ENCODE results near the gene MCU. TPM values are rescaled to one million over a fixed set of nuclear protein-coding genes. Genes with fewer than 3 reads are reported as not detected.
"Not testable (repeated sequence)": the region's sequence is repeated elsewhere in the genome, so short reads cannot be mapped to it uniquely, and the experiment has no call there.

MCU gene
- total RNA-seq: 10 to 100 TPM; 13.1 to 15.6 (median 14.1) TPM
- 17.8 TPM for total RNA-seq (2013)

GRCh38 chr10:72691863-72692743 is at the start of gene MCU:
Gene MCU (plus strand): TSS chr10:72692143. CDS start chr10:72692152, 9 bp downstream.
- Mint-ChIP-seq H3K9me3 (no peaks in the 10 kb centered on the region), H3K27ac (peak within 1 kb of the TSS; percentile 66 to 80), H3K4me3 (peak within 1 kb of the TSS; percentile 86), H3K27me3 (ENCODE audit: low read depth in 2 of 2) (peaks cover 0 to 10% of the 10 kb centered on the region in 2 donors), H3K4me1 (peaks cover 26 to 28% of the 10 kb centered on the region in 2 donors), H3K36me3 (no peaks in the 10 kb centered on the region)
- Histone ChIP-seq H3K9me3 (ENCODE audit: control insufficient read depth, insufficient read depth, low read length) (no peaks in the 10 kb centered on the region), H3K4me3 (ENCODE audit: low read length) (peak within 1 kb of the TSS; percentile 90), H3K27me3 (ENCODE audit: control insufficient read depth, insufficient read depth, low read length) (no peaks in the 10 kb centered on the region), H3K4me1 (ENCODE audit: control insufficient read depth, insufficient read depth, low read length) (peaks cover 7% of the 10 kb centered on the region), H3K27ac (ENCODE audit: low read length) (peak within 1 kb of the TSS; percentile 66), H3K36me3 (ENCODE audit: control insufficient read depth, insufficient read depth, low read length) (no peaks in the 10 kb centered on the region)
- under 1% methylated on average over 83 of the region's 83 CpGs for WGBS (ENCODE audit: insufficient coverage)
- TF ChIP-seq, protein P1, sequence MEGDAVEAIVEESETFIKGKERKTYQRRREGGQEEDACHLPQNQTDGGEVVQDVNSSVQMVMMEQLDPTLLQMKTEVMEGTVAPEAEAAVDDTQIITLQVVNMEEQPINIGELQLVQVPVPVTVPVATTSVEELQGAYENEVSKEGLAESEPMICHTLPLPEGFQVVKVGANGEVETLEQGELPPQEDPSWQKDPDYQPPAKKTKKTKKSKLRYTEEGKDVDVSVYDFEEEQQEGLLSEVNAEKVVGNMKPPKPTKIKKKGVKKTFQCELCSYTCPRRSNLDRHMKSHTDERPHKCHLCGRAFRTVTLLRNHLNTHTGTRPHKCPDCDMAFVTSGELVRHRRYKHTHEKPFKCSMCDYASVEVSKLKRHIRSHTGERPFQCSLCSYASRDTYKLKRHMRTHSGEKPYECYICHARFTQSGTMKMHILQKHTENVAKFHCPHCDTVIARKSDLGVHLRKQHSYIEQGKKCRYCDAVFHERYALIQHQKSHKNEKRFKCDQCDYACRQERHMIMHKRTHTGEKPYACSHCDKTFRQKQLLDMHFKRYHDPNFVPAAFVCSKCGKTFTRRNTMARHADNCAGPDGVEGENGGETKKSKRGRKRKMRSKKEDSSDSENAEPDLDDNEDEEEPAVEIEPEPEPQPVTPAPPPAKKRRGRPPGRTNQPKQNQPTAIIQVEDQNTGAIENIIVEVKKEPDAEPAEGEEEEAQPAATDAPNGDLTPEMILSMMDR (IDR thresholded peaks at IDR 0.05): no peak
- ATAC-seq (peak; percentile 97 to 99 (median 97)), DNase-seq (peak; percentile 86 to 96)
- intact Hi-C loops (cut with micrococcal nuclease): loop anchor here (2.0 kb wide), 1 partner anchor 327 kb away; no protein-coding TSS in a partner anchor

DNA sequence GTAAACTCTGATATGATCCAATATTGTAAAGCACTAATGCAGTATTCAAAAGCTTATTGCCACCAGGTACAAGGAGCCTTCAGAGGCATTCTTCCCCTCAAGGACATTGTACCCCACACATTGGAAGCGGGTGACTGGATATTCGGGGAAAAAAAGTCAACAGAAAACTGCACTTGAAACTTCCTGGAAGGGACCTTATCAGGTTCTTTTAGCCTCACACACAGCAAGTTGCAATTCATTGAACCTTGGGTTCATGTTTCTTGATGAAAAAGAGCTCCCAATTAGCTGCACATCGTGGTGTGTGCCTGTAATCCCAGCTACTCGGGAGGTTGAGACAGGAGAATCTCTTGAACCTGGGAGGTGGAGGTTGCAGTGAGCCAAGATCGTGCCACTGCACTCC is 49.6 kb upstream of the MCU start:
- Histone ChIP-seq H3K4me3 (ENCODE audit: low read length) (no peak overlapping the region), H3K36me3 (ENCODE audit: control insufficient read depth, insufficient read depth, low read length) (no peaks in the 10 kb centered on the region), H3K27ac (ENCODE audit: low read length) (no peak overlapping the region), H3K4me1 (ENCODE audit: control insufficient read depth, insufficient read depth, low read length) (no peaks in the 10 kb centered on the region), H3K9me3 (ENCODE audit: control insufficient read depth, insufficient read depth, low read length) (no peaks in the 10 kb centered on the region), H3K27me3 (ENCODE audit: control insufficient read depth, insufficient read depth, low read length) (no peaks in the 10 kb centered on the region)
- no peaks in the 10 kb centered on the region for H3K36me3 Mint-ChIP-seq
- ATAC-seq (no peak), DNase-seq (no peak)
- WGBS (ENCODE audit: insufficient coverage): 85% methylated on average over 4 of the region's 5 CpGs
- TF ChIP-seq, protein P1 (IDR thresholded peaks at IDR 0.05): no peak
- no peak overlapping the region for H3K4me3 Mint-ChIP-seq
- peaks cover 0 to 3% of the 10 kb centered on the region in 2 donors for H3K4me1 Mint-ChIP-seq
- no peak overlapping the region for H3K27ac Mint-ChIP-seq
- no peaks in the 10 kb centered on the region for H3K9me3 Mint-ChIP-seq
- H3K27me3 Mint-ChIP-seq (ENCODE audit: low read depth in 2 of 2): peaks cover 1 to 3% of the 10 kb centered on the region in 2 donors
- intact Hi-C loops (cut with micrococcal nuclease): no loop called here

GRCh38 chr10:72645263-72645858 is 46.6 kb upstream of the MCU start:
- H3K36me3 ChIP-seq (ENCODE audit: control insufficient read depth, insufficient read depth, low read length): no peaks in the 10 kb centered on the region
- Mint-ChIP-seq H3K4me3 (no peak overlapping the region), H3K27ac (no peak overlapping the region), H3K27me3 (ENCODE audit: low read depth in 2 of 2) (no peaks in the 10 kb centered on the region), H3K4me1 (no peaks in the 10 kb centered on the region), H3K36me3 (no peaks in the 10 kb centered on the region), H3K9me3 (no peaks in the 10 kb centered on the region)
- TF ChIP-seq, protein P1 (IDR thresholded peaks at IDR 0.05): no peak
- no peak overlapping the region for H3K4me3 ChIP-seq (ENCODE audit: low read length)
- 78% methylated on average over 2 of the region's 2 CpGs for WGBS (ENCODE audit: insufficient coverage)
- ATAC-seq: no peak
- no peaks in the 10 kb centered on the region for H3K9me3 ChIP-seq (ENCODE audit: control insufficient read depth, insufficient read depth, low read length)
- no peak for DNase-seq
- no peaks in the 10 kb centered on the region for H3K4me1 ChIP-seq (ENCODE audit: control insufficient read depth, insufficient read depth, low read length)
- intact Hi-C loops (cut with micrococcal nuclease): no loop called here
- no peaks in the 10 kb centered on the region for H3K27me3 ChIP-seq (ENCODE audit: control insufficient read depth, insufficient read depth, low read length)
- no peak overlapping the region for H3K27ac ChIP-seq (ENCODE audit: low read length)

GRCh38 chr10:72646971-72647370 is 45.0 kb upstream of the MCU start:
- H3K9me3 Mint-ChIP-seq; H3K27ac ChIP-seq (ENCODE audit: low read length); H3K9me3 ChIP-seq (ENCODE audit: control insufficient read depth, insufficient read depth, low read length); H3K4me1 Mint-ChIP-seq; intact Hi-C loops (cut with micrococcal nuclease); H3K4me3 Mint-ChIP-seq; H3K36me3 Mint-ChIP-seq; H3K36me3 ChIP-seq (ENCODE audit: control insufficient read depth, insufficient read depth, low read length); H3K27ac Mint-ChIP-seq; H3K4me1 ChIP-seq (ENCODE audit: control insufficient read depth, insufficient read depth, low read length); ATAC-seq; H3K4me3 ChIP-seq (ENCODE audit: low read length); DNase-seq; H3K27me3 ChIP-seq (ENCODE audit: control insufficient read depth, insufficient read depth, low read length); H3K27me3 Mint-ChIP-seq (ENCODE audit: low read depth in 2 of 2): not testable (repeated sequence)
- WGBS (ENCODE audit: insufficient coverage): no CpG with 5 or more reads among the region's 3 CpGs

All from natural killer cell (primary cell).